Measurements from ENCODE around the gene RPS6KA5.
"Not testable (repeated sequence)": the region's sequence is repeated elsewhere in the genome, so short reads cannot be mapped to it uniquely, and the experiment has no call there.

RPS6KA5 gene

DNA sequence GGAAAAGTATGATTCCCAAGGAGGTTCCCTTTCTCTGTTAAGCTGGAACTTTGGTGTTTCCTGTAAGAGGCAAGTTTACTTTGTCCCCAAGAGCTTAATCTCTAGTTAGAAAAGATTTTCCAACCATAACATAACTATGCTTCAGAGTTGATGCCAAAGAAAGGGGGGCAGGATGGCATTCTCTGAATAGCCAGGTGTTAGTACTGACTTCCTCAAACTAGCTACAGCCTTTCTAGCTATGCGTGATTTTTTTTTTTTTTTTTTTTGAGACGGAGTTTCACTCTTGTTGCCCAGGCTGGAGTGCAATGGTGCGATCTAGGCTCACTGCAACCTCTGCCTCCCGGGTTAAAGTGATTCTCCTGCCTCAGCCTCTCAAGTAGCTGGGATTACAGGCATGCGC, 204.3 kb downstream of the RPS6KA5 start:
- not testable (repeated sequence) for DNase-seq

DNA sequence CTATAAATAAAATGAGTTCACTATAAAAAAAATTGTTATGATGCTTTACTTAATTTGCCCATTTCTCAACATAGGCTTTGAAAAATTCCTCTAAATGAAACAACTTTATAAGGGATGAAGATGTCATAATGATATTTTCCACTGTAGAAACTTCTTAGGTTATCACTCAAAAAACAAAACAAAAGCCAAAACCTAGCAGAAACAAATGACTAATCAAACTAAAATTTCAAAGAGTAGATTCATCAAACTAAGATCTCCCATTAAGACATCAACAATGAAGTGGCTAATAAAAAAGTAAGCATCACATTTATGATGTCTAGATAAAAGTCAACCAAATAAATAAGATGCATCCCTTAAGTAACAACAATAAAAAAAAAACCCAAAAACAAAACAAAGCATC, 207.3 kb downstream of the RPS6KA5 start:
- no peak for DNase-seq

DNA sequence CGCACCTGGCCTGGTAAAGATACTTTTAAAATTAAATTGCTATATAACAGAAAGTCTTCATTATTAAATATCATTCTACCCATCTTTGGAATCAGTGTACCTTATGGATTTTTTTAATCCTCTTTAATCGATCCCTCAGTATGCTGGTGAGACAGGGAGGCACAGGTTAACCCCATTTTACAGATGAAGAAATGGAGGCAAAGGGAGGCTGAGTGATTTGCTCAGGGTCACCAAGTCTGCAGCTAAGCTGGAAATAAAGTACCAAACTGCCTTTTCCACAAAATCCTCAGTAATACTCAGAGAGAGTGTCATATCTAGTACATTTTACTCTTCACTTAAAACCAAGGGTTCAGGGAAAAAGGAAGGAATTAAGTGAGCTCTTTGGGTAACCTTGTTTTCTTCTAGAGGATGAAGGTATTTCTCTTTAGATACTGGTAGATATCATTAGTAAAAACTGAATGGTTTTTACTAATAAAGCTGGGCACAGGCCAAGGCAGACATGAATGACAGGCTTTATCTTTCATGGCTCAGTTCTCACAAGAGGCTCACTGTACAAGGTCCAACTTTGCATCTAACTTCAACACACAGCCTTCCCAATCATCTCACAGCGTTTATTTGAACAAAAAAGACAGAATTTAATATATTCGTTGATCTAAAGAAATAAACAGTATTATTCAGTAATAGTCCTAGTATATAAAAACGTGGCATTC, 209.0 kb downstream of the RPS6KA5 start:
- no peak for DNase-seq

DNA sequence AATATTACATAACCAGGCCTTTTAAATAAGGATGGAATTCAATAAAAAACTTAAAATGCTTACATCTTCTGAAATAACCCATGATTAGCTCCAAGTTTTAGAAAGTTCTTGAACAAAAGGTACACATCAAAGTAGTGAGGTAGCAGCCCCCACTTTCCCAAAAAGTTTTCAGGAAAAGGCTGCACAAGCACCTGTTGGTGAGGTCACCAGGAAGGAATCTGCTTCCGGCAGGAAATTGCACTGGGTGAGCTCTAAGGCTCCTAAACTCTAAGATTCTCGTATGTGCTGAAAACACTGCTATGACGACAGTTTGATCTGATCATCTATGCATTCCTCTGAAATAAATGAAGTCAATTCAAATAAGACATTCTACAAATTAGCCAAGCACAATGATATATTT, 210.0 kb downstream of the RPS6KA5 start:
- DNase-seq: no peak

DNA sequence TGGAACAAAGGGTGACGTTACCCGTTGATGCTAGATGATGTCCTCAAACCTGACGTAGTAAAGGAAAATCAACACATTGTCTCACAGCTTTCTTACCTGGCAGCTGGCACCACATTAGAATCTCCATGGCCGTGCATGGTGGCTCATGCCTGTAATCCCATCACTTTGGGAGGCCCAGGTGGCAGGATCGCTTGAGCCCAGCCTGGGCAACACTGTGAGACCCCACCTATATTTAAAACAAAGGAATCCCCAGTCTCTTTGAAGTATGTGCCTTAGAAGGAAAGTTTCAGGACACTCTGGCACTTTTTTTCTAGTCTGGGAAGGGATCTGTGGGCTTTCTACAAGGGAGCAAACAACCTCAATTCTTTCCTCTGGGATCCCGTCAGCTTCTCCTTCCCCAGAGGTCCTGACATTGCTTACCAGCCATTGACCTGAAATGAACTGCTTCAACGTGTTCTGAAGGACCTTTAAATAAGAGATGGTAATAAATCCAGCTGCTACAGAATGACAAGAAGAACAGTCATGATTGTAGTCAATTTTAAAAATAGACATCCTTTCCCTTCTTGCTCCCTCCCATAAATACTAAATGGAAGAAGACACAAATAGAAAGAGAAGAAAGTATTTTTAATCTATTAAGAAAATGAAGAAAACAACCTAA, 210.5 kb downstream of the RPS6KA5 start:
- DNase-seq: no peak

DNA sequence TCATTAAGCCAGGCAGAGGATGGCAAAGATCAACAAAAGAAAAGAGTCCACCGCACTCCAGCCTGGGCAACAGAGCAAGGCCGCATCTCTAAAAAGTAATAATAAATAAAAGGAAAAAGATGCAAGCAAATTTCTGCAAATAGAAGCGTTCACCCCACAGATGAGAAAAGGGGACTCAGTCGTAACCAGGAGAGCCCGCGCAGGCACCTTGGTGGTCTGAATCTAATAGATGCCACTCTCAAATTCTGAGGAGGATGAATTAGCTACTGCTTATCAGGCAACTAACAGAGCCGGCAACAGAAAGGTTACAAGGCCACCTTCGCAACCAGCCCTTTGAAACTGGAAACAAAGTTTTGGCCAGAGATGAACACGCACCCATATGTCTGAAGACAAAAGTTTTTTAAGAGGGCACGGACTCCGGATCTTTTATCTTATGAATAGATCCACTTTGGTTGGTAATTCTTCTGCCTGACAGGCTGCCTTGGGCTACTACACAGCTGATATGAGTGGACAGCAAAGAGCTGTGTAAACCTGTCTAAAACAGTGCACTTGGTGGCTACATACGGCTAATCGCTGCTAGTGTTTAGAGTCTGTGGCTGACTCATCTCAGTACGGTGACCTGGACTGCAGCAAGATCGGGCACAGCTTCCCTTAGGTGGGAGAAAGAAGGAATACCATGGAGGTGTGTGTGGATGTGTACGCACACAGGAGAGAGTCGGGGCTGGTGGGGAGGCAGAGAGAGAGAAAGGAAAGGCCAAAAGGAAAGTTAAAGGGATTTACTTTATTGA, 211.3 kb downstream of the RPS6KA5 start:
- no peak for DNase-seq

DNA sequence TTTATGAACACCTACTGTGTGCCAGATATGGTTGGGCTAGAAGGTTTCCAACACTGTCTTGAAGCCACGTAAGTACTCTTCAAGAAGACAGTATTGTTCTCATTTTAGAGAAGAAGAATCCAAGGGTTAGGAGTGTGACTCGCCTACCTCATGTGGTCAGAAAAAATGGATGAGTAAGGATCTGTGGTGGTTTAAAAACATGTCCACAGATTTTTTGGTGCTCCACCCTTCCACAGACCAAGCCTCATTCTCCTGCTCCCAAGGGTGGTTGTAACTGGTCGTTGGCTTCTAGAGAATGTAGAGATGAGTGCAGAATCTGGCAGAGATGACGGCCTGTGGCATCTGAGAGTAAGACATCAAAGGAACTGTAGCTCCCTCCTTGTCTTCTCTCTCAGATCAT, 213.9 kb downstream of the RPS6KA5 start:
- DNase-seq: no peak

DNA sequence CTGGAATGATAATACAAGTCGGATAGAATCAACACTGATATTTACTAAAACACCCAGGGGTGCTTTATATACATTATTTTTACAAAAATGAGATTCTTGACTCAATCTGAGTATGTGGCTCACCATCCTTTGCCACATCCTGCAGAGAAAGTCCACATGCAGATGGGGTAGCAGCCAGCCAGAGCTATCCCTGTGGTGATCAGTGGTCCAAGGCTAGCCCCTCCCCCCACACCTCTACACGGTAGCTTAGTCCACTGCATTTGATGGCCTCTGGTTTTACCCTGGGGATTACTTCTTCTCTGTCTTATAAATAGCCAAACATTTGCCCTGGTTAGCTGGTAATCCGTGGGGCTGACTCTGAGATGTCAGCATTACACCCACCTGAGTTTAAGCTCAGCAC, 216.1 kb downstream of the RPS6KA5 start:
- DNase-seq: no peak

DNA sequence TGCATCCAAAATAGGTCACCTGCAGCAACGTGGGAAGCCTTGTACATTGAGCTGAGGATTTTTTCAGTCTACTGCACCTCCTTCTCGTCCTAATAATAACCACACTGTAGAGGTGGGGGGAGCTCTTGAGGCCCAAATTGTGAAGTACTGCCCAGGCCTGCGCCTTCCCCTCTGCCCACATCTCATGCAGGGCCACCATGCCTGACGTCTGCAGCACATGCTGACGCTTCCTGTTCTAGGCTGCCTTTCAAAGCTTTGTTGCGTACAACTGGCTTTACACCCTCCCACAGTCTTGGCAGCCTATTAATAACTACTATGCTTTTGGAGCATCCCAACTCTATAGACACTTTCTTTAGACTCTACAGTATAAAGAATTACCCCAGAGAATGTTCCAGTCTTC, 217.7 kb downstream of the RPS6KA5 start:
- DNase-seq: no peak

DNA sequence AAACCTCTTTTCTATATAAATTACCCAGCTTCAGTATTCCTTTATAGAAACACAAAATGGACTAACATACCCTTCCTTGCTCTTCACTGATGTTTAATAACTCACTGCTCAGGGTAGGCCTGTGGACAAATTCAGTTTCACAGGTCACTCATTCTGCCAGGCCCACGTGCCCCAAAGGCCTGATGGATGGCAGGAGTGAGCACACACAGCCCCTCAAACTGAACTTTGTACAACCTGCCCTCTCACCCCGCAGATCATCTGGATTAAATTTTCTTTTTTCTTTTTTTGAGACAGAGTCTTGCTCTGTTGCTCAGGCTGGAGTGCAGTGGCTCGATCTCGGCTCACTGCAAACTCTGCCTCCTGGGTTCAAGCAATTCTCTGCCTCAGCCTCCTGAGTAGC, 219.8 kb downstream of the RPS6KA5 start:
- not testable (repeated sequence) for DNase-seq

DNA sequence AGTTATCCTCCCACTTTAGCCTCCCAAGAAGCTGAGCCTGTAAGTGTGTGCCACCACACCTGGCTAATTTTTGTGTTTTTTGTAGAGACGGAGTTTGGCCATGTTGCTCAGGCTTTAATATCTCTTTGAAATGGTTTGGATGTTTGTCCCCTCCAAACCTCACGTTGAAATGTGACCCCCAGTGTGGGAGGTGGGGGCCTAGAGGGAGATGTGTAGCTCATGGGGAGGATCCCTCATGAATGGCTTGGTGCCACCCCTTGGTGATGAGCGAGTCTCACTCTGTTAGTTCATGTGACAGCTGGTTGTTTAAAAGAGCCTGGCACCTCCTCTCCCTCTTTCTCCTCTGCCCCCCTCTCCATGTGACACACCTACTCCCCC, 220.6 kb downstream of the RPS6KA5 start:
- DNase-seq: no peak

DNA sequence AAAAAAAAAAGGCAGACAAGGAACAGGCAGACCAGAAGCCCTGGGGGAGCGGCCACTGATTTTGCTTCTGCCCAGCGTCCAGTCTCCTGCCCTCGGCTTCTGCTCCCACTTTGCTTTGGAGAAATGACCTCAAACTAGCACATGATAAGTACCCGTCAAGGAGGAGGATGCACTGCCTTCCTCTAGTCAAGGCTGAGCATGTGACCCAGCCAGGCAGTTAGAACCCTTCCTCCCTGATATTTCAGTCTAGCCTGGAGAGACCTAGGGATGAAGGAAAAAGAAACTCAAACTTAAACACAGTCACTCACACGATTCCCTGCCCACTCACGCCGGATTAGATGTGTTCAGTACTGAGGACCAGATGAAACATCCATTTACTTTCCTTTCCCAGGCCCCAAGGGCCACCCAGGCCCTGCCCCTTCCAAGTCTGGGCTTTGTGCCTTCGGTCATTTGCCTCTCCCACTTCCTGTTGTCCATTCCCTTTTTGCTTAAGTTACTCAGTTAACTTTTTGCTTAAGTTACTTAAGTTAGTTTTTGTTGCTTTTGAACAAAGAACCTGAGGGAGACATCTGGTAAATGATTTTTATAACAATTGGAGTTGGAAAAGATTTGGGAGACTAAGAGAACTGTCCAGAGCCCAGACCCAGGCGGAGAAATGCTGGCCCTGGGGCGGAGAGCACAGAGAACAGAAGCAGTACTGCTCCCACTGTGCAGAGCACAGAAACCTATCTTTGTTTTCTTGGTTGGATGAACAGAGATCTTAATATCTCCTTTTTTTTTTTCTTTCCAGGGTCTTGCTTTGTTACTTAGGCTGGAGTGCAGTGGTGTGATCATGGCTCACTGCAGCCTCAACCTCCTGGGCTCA, 221.2 kb downstream of the RPS6KA5 start:
- DNase-seq: no peak

DNA sequence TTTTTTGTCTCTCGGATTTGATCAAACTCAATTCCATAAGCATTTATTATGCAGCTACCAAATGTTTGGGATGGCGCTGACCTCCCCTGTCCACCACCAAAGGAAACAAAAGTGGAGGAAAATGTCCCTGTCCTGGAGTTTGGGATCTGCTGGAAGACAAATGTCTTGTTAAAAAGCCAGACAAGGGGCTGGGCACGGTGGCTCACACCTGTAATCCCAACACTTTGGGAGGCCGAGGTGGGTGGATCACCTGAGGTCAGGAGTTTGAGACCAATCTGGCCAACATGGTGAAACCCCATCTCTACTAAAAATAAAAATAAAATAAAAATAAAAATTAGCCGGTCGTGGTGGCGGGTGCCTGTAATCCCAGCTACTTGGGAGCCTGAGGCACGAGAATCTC, 221.9 kb downstream of the RPS6KA5 start:
- DNase-seq: not testable (repeated sequence)

DNA sequence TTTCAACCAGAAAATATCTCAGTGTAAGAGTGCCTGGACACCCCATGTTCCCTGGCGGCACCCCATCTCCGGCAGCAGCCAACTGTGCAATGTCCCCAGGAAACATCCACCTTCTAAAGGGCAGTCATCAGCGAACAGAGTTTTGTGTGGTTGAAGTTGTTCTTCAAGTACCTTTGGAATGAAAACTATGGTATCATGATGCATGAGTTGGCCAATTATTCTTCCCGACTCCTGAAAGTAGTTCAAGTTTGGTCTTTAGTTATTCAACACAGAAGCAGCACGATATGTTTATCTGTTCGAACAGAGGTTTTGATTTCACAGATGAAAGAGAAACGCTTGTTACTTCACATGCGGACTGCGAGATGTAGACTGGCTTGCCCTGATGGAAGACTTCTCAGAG, 223.1 kb downstream of the RPS6KA5 start:
- DNase-seq: no peak

DNA sequence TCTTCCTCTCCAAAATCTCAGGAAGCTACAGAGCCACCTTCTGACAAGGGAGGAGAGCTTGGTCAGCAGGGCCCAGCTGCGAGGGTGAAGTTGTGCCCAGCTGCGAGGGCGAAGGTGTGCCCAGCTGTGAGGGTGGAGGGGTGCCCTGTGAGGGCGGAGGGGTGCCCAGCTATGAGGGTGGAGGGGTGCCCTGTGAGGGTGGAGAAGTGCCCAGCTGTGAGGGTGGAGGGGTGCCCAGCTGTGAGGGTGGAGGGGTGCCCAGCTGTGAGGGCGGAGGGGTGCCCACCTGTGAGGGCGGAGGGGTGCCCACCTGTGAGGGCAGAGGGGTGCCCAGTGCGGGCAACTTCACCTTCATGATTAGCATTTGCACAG, 223.8 kb downstream of the RPS6KA5 start:
- DNase-seq: no peak

DNA sequence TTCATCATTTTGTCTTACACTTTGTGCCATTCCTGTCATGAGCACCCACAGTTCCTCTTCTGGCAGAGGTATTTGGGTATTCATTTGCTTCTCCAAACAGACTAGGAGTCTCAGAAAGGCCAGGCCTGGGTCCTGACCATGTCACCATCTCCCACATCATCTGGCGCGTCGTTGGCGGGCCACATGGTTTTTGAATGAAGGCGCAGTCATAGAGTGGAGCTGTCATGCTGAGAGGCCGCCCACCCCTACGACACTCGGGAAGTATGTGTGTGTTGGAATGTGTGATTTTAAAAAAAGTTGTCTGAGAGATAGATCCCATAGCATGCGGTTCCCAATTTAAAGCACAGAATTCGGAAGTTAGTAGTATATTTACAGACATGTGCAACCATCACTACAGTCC, 228.6 kb downstream of the RPS6KA5 start:
- DNase-seq: no peak

DNA sequence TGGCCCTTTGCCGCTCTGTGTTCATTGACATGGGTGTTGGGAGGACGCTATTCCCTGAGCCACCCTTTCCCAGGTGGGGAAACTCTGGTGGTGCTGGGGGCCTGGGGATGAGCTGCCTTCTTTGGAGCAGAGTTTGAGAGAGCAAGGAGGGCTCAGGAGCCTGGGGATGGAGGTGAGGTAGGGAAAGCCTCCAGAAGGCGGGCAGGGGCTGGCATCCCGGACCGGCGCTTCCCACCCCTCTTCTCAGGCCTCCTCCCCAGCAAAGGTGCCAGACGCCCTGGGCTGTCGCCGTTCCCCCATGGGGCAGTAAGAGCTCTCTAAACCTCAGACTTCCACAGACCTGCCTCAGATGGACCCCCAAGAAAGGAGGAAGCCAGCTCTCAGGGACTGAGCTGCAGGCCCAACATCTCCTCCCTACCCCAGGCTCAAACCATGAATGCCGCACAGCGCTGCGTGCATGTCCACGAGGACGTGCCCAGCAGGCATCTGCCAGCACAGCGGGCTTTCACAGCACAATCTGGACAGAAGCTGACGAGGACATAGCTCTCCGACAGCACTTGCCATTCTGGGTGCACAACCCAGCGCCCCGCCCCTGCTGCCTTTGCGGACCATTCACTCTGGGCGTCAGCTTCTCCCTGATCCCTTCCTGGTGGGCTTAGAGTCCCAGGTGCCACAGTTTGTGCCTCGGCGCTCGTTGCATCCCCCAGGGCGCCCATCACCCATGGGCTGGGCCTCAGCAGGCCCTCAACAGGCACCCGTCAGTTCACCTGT, 229.3 kb downstream of the RPS6KA5 start:
- no peak for DNase-seq

DNA sequence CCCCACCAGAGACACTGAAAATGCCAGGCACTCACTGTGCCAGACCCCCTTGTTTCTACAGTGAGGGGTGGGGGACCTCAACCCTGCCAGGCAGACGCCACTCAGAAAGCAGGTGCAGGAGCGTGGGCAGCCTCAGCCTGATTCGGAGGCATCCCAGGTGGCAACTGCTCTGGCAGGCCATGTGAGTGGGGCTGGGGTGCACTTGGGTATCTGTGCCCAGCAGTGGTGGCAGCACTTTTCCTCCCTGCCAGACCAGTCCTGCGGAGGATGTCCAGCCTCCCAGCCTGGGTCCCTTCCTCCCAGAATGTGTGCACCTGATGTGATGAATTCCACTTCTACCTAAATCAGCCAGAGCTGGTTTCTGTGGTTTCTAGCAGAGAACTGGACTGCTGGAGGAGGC, 230.8 kb downstream of the RPS6KA5 start:
- no peak for DNase-seq

DNA sequence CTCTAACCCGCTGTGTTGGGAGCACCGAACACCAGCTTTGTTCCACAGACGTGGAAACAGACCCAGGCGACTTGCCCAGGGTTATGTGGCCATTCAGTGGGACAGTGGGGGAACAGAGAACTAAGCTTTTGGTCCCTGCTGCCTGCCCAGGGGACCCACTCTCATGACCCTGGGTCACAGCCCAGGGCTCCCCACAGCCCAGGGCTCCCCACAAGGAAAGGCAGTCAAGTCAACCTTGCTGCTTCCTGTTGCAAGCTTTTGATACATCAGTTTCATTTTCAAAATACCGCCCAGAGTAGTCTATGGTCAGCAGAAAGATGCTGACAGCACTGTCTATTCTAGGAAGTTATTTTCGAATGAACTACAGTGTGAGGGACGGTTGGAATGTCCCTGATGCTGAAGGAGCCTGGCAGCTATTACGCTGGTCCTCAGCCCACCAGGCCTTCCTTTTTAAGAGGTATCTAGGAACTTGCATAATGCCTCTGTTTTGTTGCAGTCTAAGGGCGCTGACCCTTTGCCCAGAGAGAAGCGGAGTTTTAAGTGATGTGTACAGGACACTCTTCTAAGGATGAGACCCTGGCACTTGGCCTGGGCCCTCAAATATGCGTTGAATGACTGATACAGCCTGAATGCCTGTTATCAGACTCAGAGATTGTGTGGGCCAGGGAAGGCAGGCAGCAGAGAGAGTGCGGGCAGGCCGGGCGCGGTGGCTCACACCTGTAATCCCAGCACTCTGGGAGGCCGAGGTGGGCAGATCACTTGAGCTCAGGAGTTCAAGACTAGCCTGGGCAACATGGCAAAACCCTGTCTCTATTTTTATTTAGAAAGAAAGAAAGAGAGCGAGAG, 231.6 kb downstream of the RPS6KA5 start:
- DNase-seq: no peak

DNA sequence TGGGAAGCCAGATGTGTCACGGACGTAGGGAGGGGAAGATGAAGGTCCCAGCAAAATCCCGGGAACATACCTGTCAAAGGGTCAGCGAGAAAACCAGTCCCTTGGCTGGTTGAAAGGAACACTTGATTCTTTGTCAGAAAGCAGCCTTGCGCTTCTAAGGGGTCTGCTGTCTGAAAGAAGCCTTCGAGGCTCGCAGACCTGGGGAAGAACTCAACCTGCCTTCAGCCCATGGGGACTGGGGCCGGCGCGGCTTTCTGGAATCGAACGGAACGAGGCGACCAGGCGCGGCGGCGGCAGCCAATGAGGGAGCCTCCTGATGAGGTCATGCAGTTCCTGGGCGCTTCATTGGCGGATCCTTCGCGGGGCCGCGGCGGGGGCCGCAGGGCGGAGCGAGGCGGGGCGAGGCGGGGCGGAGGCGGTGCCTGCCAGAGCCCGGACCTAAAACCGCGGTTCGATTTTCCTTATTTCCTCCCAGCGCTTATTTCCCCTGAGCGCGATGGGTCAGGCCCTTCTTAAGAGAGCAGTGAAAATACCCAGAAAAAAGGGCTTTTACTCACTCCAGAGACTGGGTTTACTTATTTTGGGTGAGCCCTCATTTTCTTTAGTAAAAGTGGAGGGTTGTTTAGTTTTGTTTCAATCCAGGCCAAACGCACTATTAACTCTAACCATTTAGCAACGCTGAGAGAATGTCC, 232.4 kb downstream of the RPS6KA5 start:
- DNase-seq: peak; percentile 89

DNA sequence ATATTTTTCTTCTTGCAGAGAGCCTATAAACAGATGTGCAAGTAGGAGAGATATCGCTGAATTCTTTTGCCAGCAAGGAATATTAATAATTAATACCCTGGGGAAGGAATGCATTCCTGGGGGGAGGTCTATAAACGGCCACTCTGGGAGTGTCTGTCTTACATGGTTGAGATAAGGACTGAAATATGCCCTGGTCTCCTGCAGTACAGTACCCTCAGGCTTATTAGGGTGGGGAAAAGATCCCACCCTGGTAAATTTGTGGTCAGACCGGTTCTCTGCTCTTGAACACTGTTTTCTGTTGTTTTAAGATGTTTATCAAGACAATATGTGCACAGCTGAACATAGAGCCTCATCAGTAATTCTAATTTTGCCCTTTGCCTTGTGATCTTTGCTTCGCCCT, 236.9 kb downstream of the RPS6KA5 start:
- DNase-seq: not testable (repeated sequence)

Data from stimulated activated CD4-positive, alpha-beta T cell treated with anti-CD3 and anti-CD28 coated beads, Interleukin-12 subunit alpha, Interleukin-12 subunit beta, amount 100 ng/mL, for 4 hours (primary cell).